BE2C (cell line): ENCODE results near the gene FCAMR.

Source experiments
- DNase-seq: peaks from one replicate; pipeline ENCODE4 v3.0.0-alpha.2; 2020
- H3K27me3 ChIP-seq: fragments of 250-450 bp; sonication (Bioruptor Pico); 2 replicates; pipeline ENCODE4 v1.5.1; 2020; ENCODE audit warnings: mild to moderate bottlenecking
- H3K36me3 ChIP-seq: fragments of 250-450 bp; sonication (Bioruptor Pico); 2 replicates; pipeline ENCODE4 v1.5.1; 2020; ENCODE audit warnings: mild to moderate bottlenecking
- H3K4me1 ChIP-seq: fragments of 250-450 bp; sonication (Bioruptor Pico); 2 replicates; pipeline ENCODE4 v1.5.1; 2020
- H3K4me3 ChIP-seq: 2 replicates; pipeline ENCODE4 v1.5.1; 2011; ENCODE audit warnings: low read depth, low read length
- H3K9me3 ChIP-seq: fragments of 250-450 bp; sonication (Bioruptor Pico); 2 replicates; pipeline ENCODE4 v1.5.1; 2020
- CTCF ChIP-seq: IDR thresholded peaks from 2 replicates; pipeline ENCODE4 v1.5.1; 2012; ENCODE audit warnings: mild to moderate bottlenecking, low read depth, low read length

FCAMR gene

GRCh38 chr1:207006914-207007313 is 36.7 kb upstream of the FCAMR start:
- Histone ChIP-seq H3K27me3 (peaks cover 35% of the 10 kb centered on the region), H3K4me3 (no peak overlapping the region), H3K36me3 (no peaks in the 10 kb centered on the region), H3K9me3 (no peaks in the 10 kb centered on the region), H3K4me1 (no peaks in the 10 kb centered on the region)
- no peak for TF ChIP-seq CTCF
- no peak for DNase-seq

- Histone ChIP-seq H3K4me1 (no peaks in the 10 kb centered on the region), H3K9me3 (no peaks in the 10 kb centered on the region), H3K36me3 (no peaks in the 10 kb centered on the region), H3K27me3 (peaks cover 34% of the 10 kb centered on the region), H3K4me3 (no peak overlapping the region)
- TF ChIP-seq CTCF: no peak
- DNase-seq: no peak
These were observed 35.8 kb upstream of the FCAMR start for GRCh38 chr1:207006083-207006482.

GRCh38 chr1:207004931-207005830 is 34.9 kb upstream of the FCAMR start:
- H3K4me1 ChIP-seq: no peaks in the 10 kb centered on the region
- H3K36me3 ChIP-seq: no peaks in the 10 kb centered on the region
- H3K4me3 ChIP-seq: no peak overlapping the region
- DNase-seq: peak; percentile 70
- H3K9me3 ChIP-seq: no peaks in the 10 kb centered on the region
- TF ChIP-seq CTCF: peak; percentile 92
- H3K27me3 ChIP-seq: peaks cover 28% of the 10 kb centered on the region

- TF ChIP-seq CTCF: no peak
- no peaks in the 10 kb centered on the region for H3K9me3 ChIP-seq
- DNase-seq: no peak
- H3K27me3 ChIP-seq: peaks cover 27% of the 10 kb centered on the region
- H3K4me1 ChIP-seq: no peaks in the 10 kb centered on the region
- H3K36me3 ChIP-seq: no peaks in the 10 kb centered on the region
- H3K4me3 ChIP-seq: no peak overlapping the region
These were observed 33.0 kb upstream of the FCAMR start for GRCh38 chr1:207003210-207003609.

GRCh38 chr1:207002724-207003146 is 32.5 kb upstream of the FCAMR start:
- Histone ChIP-seq H3K4me3 (no peak overlapping the region), H3K36me3 (no peaks in the 10 kb centered on the region)

More at GRCh38 chr1:207002724-207003146, 32.5 kb upstream of the FCAMR start:
- DNase-seq: no peak
- Histone ChIP-seq H3K9me3 (no peaks in the 10 kb centered on the region), H3K27me3 (peaks cover 30% of the 10 kb centered on the region), H3K4me1 (no peaks in the 10 kb centered on the region)
- TF ChIP-seq CTCF: no peak
